GM23338 (cell line): ENCODE results near the gene FUT2. TPM values are rescaled to one million over a fixed set of nuclear protein-coding genes. Genes with fewer than 3 reads are reported as not detected.

Experiments
- ATAC-seq: fragments of 200-7000 bp; cut with Tn5 transposase; 3 replicates; pipeline ENCODE4 v1.9.1; 2020
- DNase-seq: peaks from one replicate; pipeline ENCODE4 v3.0.0-alpha.2; 2015; ENCODE audit warnings: low spot score
- H2AFZ ChIP-seq: fragments of 200-600 bp; sonication (generic); 2 replicates; pipeline ENCODE4 v1.8.0; 2016; ENCODE audit warnings: antibody characterized with exemption, mild to moderate bottlenecking, moderate library complexity
- H3F3A ChIP-seq: fragments of 200-600 bp; sonication (generic); replicated peaks from 2 replicates; pipeline ENCODE4 v1.8.0; 2017; ENCODE audit warnings: antibody characterized with exemption, mixed run types, low read depth
- H3K27ac ChIP-seq: fragments of 200-600 bp; sonication (generic); 2 replicates; pipeline ENCODE4 v1.6.1; 2016; ENCODE audit warnings: low read depth
- H3K27me3 ChIP-seq: fragments of 200-600 bp; sonication (generic); 2 replicates; pipeline ENCODE4 v1.8.0; 2016; ENCODE audit warnings: mild to moderate bottlenecking, mixed run types, moderate library complexity; ENCODE audit not compliant: insufficient read depth
- H3K36me3 ChIP-seq: fragments of 200-600 bp; sonication (generic); 2 replicates; pipeline ENCODE4 v1.8.0; 2016; ENCODE audit warnings: mild to moderate bottlenecking; ENCODE audit not compliant: insufficient read depth
- H3K4me1 ChIP-seq: fragments of 200-600 bp; sonication (generic); 2 replicates; pipeline ENCODE4 v1.8.0; 2016; ENCODE audit warnings: mild to moderate bottlenecking, moderate library complexity; ENCODE audit not compliant: insufficient read depth
- H3K4me2 ChIP-seq: fragments of 200-600 bp; sonication (generic); 2 replicates; pipeline ENCODE4 v1.7.1; 2017; ENCODE audit warnings: mixed run types
- H3K4me3 ChIP-seq: fragments of 200-600 bp; sonication (generic); 2 replicates; pipeline ENCODE4 v1.6.1; 2016; ENCODE audit warnings: mixed run types
- H3K79me2 ChIP-seq: fragments of 200-600 bp; sonication (generic); replicated peaks from 2 replicates; pipeline ENCODE4 v1.8.0; 2017; ENCODE audit warnings: mild to moderate bottlenecking; ENCODE audit not compliant: insufficient read depth
- H3K9me2 ChIP-seq: fragments of 200-600 bp; sonication (generic); 2 replicates; pipeline ENCODE4 v1.8.0; 2017; ENCODE audit not compliant: insufficient read depth
- H4K20me1 ChIP-seq: fragments of 200-600 bp; sonication (generic); replicated peaks from 2 replicates; pipeline ENCODE4 v1.8.0; 2017; ENCODE audit warnings: mild to moderate bottlenecking; ENCODE audit not compliant: insufficient read depth
- H3K27ac Mint-ChIP-seq: 2 replicates; pipeline ENCODE4 v1.8.0; 2020; ENCODE audit warnings: inconsistent platforms, mild to moderate bottlenecking, moderate library complexity, mixed read lengths
- H3K27me3 Mint-ChIP-seq: 3 replicates; pipeline ENCODE4 v1.8.0; 2022; ENCODE audit warnings: low read depth, mild to moderate bottlenecking, moderate library complexity, mixed read lengths, inconsistent platforms; ENCODE audit not compliant: insufficient read depth, poor library complexity
- H3K36me3 Mint-ChIP-seq: 3 replicates; pipeline ENCODE4 v1.8.0; 2021; ENCODE audit warnings: low read depth, mild to moderate bottlenecking, inconsistent platforms, moderate library complexity, mixed read lengths
- H3K4me1 Mint-ChIP-seq: 3 replicates; pipeline ENCODE4 v1.8.0; 2020; ENCODE audit warnings: mild to moderate bottlenecking, inconsistent platforms, mixed read lengths
- H3K4me3 Mint-ChIP-seq: 3 replicates; pipeline ENCODE4 v1.8.0; 2021; ENCODE audit warnings: moderate library complexity, mild to moderate bottlenecking, inconsistent platforms, mixed read lengths
- H3K9me3 Mint-ChIP-seq: 3 replicates; pipeline ENCODE4 v1.8.0; 2020; ENCODE audit warnings: moderate library complexity, mild to moderate bottlenecking, inconsistent platforms, mixed read lengths
- CREB1 ChIP-seq: fragments of 250-450 bp; sonication (Bioruptor Pico); IDR thresholded peaks from 2 replicates; pipeline ENCODE4 v1.5.0; 2020; ENCODE audit warnings: low read depth, mild to moderate bottlenecking, moderate library complexity
- CTCF ChIP-seq, 2 experiments: fragments of 200-600 bp in 1 of 2; sonication (generic) in 1 of 2; conservative IDR thresholded peaks; 2 replicates each; pipeline versions ENCODE4 v1.5.1 to v1.6.1; 2016 to 2017; ENCODE audit warnings: antibody characterized with exemption in 2 of 2, low read depth in 2 of 2, mild to moderate bottlenecking in 2 of 2, moderate library complexity in 1 of 2
- ETS1 ChIP-seq: IDR thresholded peaks from 2 replicates; pipeline ENCODE4 v1.6.1; 2016; ENCODE audit warnings: antibody characterized with exemption
- EZH2 ChIP-seq: fragments of 200-600 bp; sonication (generic); IDR thresholded peaks from one replicate; pipeline ENCODE4 v1.8.0; 2017; ENCODE audit warnings: antibody characterized with exemption, mild to moderate bottlenecking, low read depth; ENCODE audit not compliant: unreplicated experiment
- EZH2phosphoT487 ChIP-seq: fragments of 200-600 bp; sonication (generic); IDR thresholded peaks from one replicate; pipeline ENCODE4 v1.8.1; 2018; ENCODE audit warnings: antibody characterized with exemption; ENCODE audit not compliant: unreplicated experiment
- JUNB ChIP-seq: IDR thresholded peaks from one replicate; pipeline ENCODE4 v1.6.1; 2016; ENCODE audit warnings: antibody characterized with exemption; ENCODE audit not compliant: unreplicated experiment
- NANOG ChIP-seq: IDR thresholded peaks from 2 replicates; pipeline ENCODE4 v1.6.1; 2016; ENCODE audit warnings: antibody characterized with exemption, borderline replicate concordance
- POLR2AphosphoS5 ChIP-seq: IDR thresholded peaks from 2 replicates; pipeline ENCODE4 v1.6.1; 2016; ENCODE audit warnings: antibody characterized with exemption, low read depth
- REST ChIP-seq: IDR thresholded peaks from one replicate; pipeline ENCODE4 v1.6.1; 2018; ENCODE audit warnings: antibody characterized with exemption; ENCODE audit not compliant: unreplicated experiment
- STAT1 ChIP-seq: IDR thresholded peaks from one replicate; pipeline ENCODE4 v1.6.1; 2016; ENCODE audit warnings: antibody characterized with exemption; ENCODE audit not compliant: unreplicated experiment
- ZNF114 ChIP-seq: fragments of 250-450 bp; sonication (Bioruptor Pico); IDR thresholded peaks from 2 replicates; pipeline ENCODE4 v1.5.0; 2020; ENCODE audit warnings: mild to moderate bottlenecking, moderate library complexity
- ZNF331 ChIP-seq: fragments of 250-450 bp; sonication (Bioruptor Pico); IDR thresholded peaks from 2 replicates; pipeline ENCODE4 v1.5.0; 2020; ENCODE audit warnings: low read depth, mild to moderate bottlenecking, moderate library complexity
- ZNF462 ChIP-seq: fragments of 250-450 bp; sonication (Bioruptor Pico); IDR thresholded peaks from 2 replicates; pipeline ENCODE4 v1.5.0; 2020; ENCODE audit warnings: mild to moderate bottlenecking, moderate library complexity
- polyA plus RNA-seq: library from polyadenylated mRNA; unstranded; fragments of >200 nt; fragmentation: Nextera tagmentation; extraction: Ambion mirVana; gene quantifications from 2 replicates; pipeline ENCODE4 v1.2.1, GENCODE V29; 2016
- total RNA-seq: library from RNA; depleted of rRNA; stranded (reverse); fragments of >200 nt; shearing (Covaris generic); gene quantifications from 2 replicates; pipeline ENCODE4 v1.2.3, GENCODE V29; 2014

FUT2 gene
- total and polyA plus RNA-seq, 2 experiments from 2014 or later = 5.0 to 5.6 TPM

GRCh38 chr19:48658483-48658882 lies 37.3 kb upstream of the FUT2 start:
- ATAC-seq (no peak), DNase-seq (no peak)
- Mint-ChIP-seq H3K4me1 (peaks cover 7% of the 10 kb centered on the region), H3K27me3 (peaks cover 10% of the 10 kb centered on the region), H3K36me3 (peaks cover 4% of the 10 kb centered on the region; the same call in 1 of the 3 replicates), H3K4me3 (no peak overlapping the region), H3K27ac (no peak overlapping the region), H3K9me3 (peaks cover 8% of the 10 kb centered on the region)
- H2AFZ ChIP-seq = no peak overlapping the region
- H3K79me2 ChIP-seq = no peaks in the 10 kb centered on the region
- H3K4me3 ChIP-seq = no peak overlapping the region
- no peaks in the 10 kb centered on the region for H3K4me1 ChIP-seq
- no peaks in the 10 kb centered on the region for H3K27me3 ChIP-seq
- no peaks in the 10 kb centered on the region for H3K9me2 ChIP-seq
- TF ChIP-seq STAT1 (no peak), JUNB (no peak), CREB1 (CRISPR knock-in tag) (no peak), CTCF (conservative IDR thresholded peaks at IDR 0.05; ENCODE audit: low read depth in 2 of 2) (no peak), ETS1 (no peak), ZNF331 (CRISPR knock-in tag) (no peak), REST (no peak), ZNF462 (CRISPR knock-in tag) (no peak), POLR2AphosphoS5 (no peak), NANOG (no peak), EZH2phosphoT487 (no peak), EZH2 (no peak), ZNF114 (CRISPR knock-in tag) (no peak)
- H3K4me2 ChIP-seq = no peak overlapping the region
- H3K36me3 ChIP-seq = no peaks in the 10 kb centered on the region
- H3F3A ChIP-seq = no peaks in the 10 kb centered on the region
- H4K20me1 ChIP-seq = no peaks in the 10 kb centered on the region
- no peak overlapping the region for H3K27ac ChIP-seq
